ENCODE data around the gene RAB11FIP3.

DNA sequence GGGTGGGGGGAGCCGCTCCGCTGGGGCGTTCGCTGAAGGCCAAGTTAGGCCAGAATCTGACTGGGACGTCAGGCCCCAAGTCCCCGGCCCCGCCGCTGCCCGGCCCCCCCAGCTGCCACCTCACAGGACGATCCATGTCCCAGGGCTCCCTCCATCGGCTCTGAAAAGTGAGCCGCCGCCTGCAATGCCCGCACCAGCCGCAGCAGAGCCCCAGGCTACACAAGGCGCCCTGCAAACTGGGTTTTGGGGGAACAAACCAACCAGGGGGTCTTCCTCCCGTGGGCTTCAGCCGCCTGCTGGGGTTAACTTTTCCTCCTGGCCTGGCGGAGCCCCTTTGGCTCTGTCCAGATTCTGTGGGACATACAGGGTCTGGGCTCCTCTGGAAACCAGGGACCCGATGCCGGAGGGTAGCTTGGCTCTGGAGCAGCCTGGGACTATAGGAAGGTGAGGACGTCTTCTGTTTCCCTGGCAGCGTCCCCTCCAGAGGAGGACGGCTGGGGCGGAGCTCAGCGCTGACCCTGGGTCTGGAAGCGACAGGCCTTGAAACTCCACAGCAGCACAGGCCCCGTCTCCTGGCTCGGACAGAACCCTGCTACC is 27.6 kb upstream of the RAB11FIP3 start:
- TF ChIP-seq, protein P1, sequence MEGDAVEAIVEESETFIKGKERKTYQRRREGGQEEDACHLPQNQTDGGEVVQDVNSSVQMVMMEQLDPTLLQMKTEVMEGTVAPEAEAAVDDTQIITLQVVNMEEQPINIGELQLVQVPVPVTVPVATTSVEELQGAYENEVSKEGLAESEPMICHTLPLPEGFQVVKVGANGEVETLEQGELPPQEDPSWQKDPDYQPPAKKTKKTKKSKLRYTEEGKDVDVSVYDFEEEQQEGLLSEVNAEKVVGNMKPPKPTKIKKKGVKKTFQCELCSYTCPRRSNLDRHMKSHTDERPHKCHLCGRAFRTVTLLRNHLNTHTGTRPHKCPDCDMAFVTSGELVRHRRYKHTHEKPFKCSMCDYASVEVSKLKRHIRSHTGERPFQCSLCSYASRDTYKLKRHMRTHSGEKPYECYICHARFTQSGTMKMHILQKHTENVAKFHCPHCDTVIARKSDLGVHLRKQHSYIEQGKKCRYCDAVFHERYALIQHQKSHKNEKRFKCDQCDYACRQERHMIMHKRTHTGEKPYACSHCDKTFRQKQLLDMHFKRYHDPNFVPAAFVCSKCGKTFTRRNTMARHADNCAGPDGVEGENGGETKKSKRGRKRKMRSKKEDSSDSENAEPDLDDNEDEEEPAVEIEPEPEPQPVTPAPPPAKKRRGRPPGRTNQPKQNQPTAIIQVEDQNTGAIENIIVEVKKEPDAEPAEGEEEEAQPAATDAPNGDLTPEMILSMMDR (IDR thresholded peaks at IDR 0.05): peak in 3 of 4 experiments; percentile 21 to 74 (median 68)
- no peak for TF ChIP-seq POLR2AphosphoS5 (IDR thresholded peaks at IDR 0.05)

Data from prostate gland (tissue), 2 donors.